Measurements from ENCODE around the gene PDXDC1.
"Not testable (repeated sequence)": the region's sequence is repeated elsewhere in the genome, so short reads cannot be mapped to it uniquely, and the experiment has no call there.

DNA sequence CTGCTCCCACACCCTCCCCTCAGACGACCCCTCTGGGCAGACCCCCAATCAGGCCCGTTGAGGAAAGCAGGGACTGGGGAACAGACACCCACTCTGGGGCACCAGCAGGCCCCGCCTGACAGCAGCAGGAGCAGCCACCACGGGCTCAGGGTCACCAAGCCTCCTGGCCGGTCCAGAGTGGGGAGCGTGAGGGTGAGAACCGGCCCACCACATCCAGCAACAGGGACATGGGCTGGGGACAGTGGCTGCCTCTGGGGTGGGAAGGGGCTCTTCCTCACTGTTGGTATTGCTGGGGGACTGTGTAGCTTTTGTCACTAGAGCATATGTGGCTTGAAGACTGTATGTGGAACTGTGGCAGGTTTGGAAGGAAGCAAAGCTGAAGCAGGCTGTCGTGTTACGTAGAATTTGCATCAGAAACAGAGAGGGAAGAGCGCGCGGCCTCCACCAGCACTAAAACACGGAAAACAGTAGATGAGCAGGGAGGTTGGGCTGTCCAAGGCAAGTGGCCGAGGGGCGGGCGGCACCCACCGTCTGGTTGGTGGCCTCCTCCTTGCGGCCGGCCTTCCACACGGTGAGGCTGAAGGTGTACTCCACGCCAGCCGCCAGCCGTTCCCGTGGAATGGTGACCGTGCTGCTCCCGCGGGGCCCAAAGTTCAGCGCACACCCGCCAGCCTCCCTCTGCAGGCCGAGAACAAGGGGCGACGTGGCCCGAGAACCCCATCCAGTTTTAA, 160.1 kb downstream of the PDXDC1 start:
- TF ChIP-seq, protein P1, sequence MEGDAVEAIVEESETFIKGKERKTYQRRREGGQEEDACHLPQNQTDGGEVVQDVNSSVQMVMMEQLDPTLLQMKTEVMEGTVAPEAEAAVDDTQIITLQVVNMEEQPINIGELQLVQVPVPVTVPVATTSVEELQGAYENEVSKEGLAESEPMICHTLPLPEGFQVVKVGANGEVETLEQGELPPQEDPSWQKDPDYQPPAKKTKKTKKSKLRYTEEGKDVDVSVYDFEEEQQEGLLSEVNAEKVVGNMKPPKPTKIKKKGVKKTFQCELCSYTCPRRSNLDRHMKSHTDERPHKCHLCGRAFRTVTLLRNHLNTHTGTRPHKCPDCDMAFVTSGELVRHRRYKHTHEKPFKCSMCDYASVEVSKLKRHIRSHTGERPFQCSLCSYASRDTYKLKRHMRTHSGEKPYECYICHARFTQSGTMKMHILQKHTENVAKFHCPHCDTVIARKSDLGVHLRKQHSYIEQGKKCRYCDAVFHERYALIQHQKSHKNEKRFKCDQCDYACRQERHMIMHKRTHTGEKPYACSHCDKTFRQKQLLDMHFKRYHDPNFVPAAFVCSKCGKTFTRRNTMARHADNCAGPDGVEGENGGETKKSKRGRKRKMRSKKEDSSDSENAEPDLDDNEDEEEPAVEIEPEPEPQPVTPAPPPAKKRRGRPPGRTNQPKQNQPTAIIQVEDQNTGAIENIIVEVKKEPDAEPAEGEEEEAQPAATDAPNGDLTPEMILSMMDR (IDR thresholded peaks at IDR 0.05), result not testable (repeated sequence)
- not testable (repeated sequence) for TF ChIP-seq POLR2AphosphoS5, POLR2A (IDR thresholded peaks at IDR 0.05)
